ENCODE measurements around the gene TUBGCP2. TPM values are rescaled to one million over a fixed set of nuclear protein-coding genes. Genes with fewer than 3 reads are reported as not detected.

TUBGCP2 gene
- total RNA-seq, 4 donors from 2014 or later: 44.5 to 107 (median 57.1) TPM

GRCh38 chr10:133316732-133317131 is 8.1 kb upstream of the TUBGCP2 start:
- Histone ChIP-seq H3K27ac (no peak overlapping the region), H3K36me3 (peaks cover 16% of the 10 kb centered on the region), H3K9me3 (no peaks in the 10 kb centered on the region), H3K4me1 (peaks cover 7% of the 10 kb centered on the region), H3K4me3 (no peak overlapping the region), H3K27me3 (peaks cover 25% of the 10 kb centered on the region)
- DNase-seq (ENCODE audit: low spot score in 2 of 2): no peak
- WGBS: 73% methylated on average over 7 of the region's 7 CpGs
- TF ChIP-seq EP300 (IDR thresholded peaks at IDR 0.05) (no peak), POLR2A (IDR thresholded peaks at IDR 0.05) (no peak), CTCF (IDR thresholded peaks at IDR 0.05) (no peak), POLR2AphosphoS5 (IDR thresholded peaks at IDR 0.05) (no peak)

- H3K36me3 ChIP-seq: peaks cover 21% of the 10 kb centered on the region
- H3K4me1 ChIP-seq: peaks cover 7% of the 10 kb centered on the region
- no peak overlapping the region for H3K27ac ChIP-seq
- WGBS: 89% methylated on average over 9 of the region's 9 CpGs
- H3K4me3 ChIP-seq: no peak overlapping the region
- no peaks in the 10 kb centered on the region for H3K9me3 ChIP-seq
- no peak for TF ChIP-seq POLR2A (IDR thresholded peaks at IDR 0.05)
- TF ChIP-seq EP300 (IDR thresholded peaks at IDR 0.05): no peak
- no peak for TF ChIP-seq CTCF (IDR thresholded peaks at IDR 0.05)
- no peak for TF ChIP-seq POLR2AphosphoS5 (IDR thresholded peaks at IDR 0.05)
- peaks cover 25% of the 10 kb centered on the region for H3K27me3 ChIP-seq
- DNase-seq (ENCODE audit: low spot score in 2 of 2): no peak
Measured at GRCh38 chr10:133316266-133316665, 7.6 kb upstream of the TUBGCP2 start.

GRCh38 chr10:133315847-133316246 is 7.2 kb upstream of the TUBGCP2 start:
- Histone ChIP-seq H3K4me1 (peaks cover 7% of the 10 kb centered on the region), H3K9me3 (no peaks in the 10 kb centered on the region)
- no peak for DNase-seq (ENCODE audit: low spot score in 2 of 2)

GRCh38 chr10:133314911-133315310 is 6.2 kb upstream of the TUBGCP2 start:
- 87% methylated on average over 12 of the region's 12 CpGs for WGBS
- H3K36me3 ChIP-seq: peaks cover 33% of the 10 kb centered on the region
- no peaks in the 10 kb centered on the region for H3K9me3 ChIP-seq
- no peak overlapping the region for H3K27ac ChIP-seq
- TF ChIP-seq POLR2AphosphoS5 (IDR thresholded peaks at IDR 0.05): no peak
- no peak for TF ChIP-seq CTCF (IDR thresholded peaks at IDR 0.05)
- no peak for TF ChIP-seq EP300 (IDR thresholded peaks at IDR 0.05)
- no peak for TF ChIP-seq POLR2A (IDR thresholded peaks at IDR 0.05)
- no peak for DNase-seq (ENCODE audit: low spot score in 2 of 2)
- no peak overlapping the region for H3K4me3 ChIP-seq
- peaks cover 15% of the 10 kb centered on the region for H3K27me3 ChIP-seq
- H3K4me1 ChIP-seq: peaks cover 7% of the 10 kb centered on the region

More at GRCh38 chr10:133315847-133316246, 7.2 kb upstream of the TUBGCP2 start:
- 82% methylated on average over 5 of the region's 5 CpGs for WGBS
- Histone ChIP-seq H3K4me3 (no peak overlapping the region), H3K27me3 (peaks cover 25% of the 10 kb centered on the region), H3K27ac (no peak overlapping the region), H3K36me3 (peaks cover 25% of the 10 kb centered on the region)
- TF ChIP-seq POLR2A (IDR thresholded peaks at IDR 0.05) (no peak), CTCF (IDR thresholded peaks at IDR 0.05) (no peak), POLR2AphosphoS5 (IDR thresholded peaks at IDR 0.05) (no peak), EP300 (IDR thresholded peaks at IDR 0.05) (no peak)

GRCh38 chr10:133313192-133313591 is 4.5 kb upstream of the TUBGCP2 start:
- WGBS: 81% methylated on average over 3 of the region's 4 CpGs
- no peak for DNase-seq (ENCODE audit: low spot score in 2 of 2)

More at GRCh38 chr10:133313192-133313591, 4.5 kb upstream of the TUBGCP2 start:
- TF ChIP-seq EP300 (IDR thresholded peaks at IDR 0.05) (no peak), CTCF (IDR thresholded peaks at IDR 0.05) (no peak), POLR2AphosphoS5 (IDR thresholded peaks at IDR 0.05) (no peak), POLR2A (IDR thresholded peaks at IDR 0.05) (no peak)
- no peak overlapping the region for H3K27ac ChIP-seq
- no peaks in the 10 kb centered on the region for H3K27me3 ChIP-seq
- peaks cover 37% of the 10 kb centered on the region for H3K36me3 ChIP-seq
- no peak overlapping the region for H3K4me3 ChIP-seq
- H3K4me1 ChIP-seq: peaks cover 7% of the 10 kb centered on the region
- no peaks in the 10 kb centered on the region for H3K9me3 ChIP-seq

Measured in suprapubic skin (tissue), 4 donors.